ENCODE data around the gene TENT4A.

The TENT4A gene

GRCh38 chr5:6757414-6757969, 44.3 kb downstream of the TENT4A start:
- Histone ChIP-seq H3K4me1 (ENCODE audit: control insufficient read depth, insufficient read depth, low read length, poor library complexity, severe bottlenecking) (no peaks in the 10 kb centered on the region), H3K36me3 (ENCODE audit: control insufficient read depth, insufficient read depth, low read length) (peaks cover 44% of the 10 kb centered on the region), H3K27me3 (replicated peaks; ENCODE audit: control insufficient read depth, insufficient read depth, low read length, poor library complexity, severe bottlenecking) (no peaks in the 10 kb centered on the region), H3K9me3 (ENCODE audit: control insufficient read depth, low read length) (no peaks in the 10 kb centered on the region), H3K4me3 (ENCODE audit: insufficient read depth, low read depth, low read length, poor library complexity, severe bottlenecking) (no peak overlapping the region), H3K27ac (ENCODE audit: insufficient read depth, low read length, poor library complexity, severe bottlenecking) (no peak overlapping the region)
- DNase-seq: no peak

- Histone ChIP-seq H3K27me3 (replicated peaks; ENCODE audit: control insufficient read depth, insufficient read depth, low read length, poor library complexity, severe bottlenecking) (no peaks in the 10 kb centered on the region), H3K9me3 (ENCODE audit: control insufficient read depth, low read length) (no peaks in the 10 kb centered on the region), H3K27ac (ENCODE audit: insufficient read depth, low read length, poor library complexity, severe bottlenecking) (no peak overlapping the region), H3K36me3 (ENCODE audit: control insufficient read depth, insufficient read depth, low read length) (peaks cover 37% of the 10 kb centered on the region), H3K4me1 (ENCODE audit: control insufficient read depth, insufficient read depth, low read length, poor library complexity, severe bottlenecking) (no peaks in the 10 kb centered on the region), H3K4me3 (ENCODE audit: insufficient read depth, low read depth, low read length, poor library complexity, severe bottlenecking) (no peak overlapping the region)
- no peak for DNase-seq
Observed at GRCh38 chr5:6758236-6758635, 45.0 kb downstream of the TENT4A start.

GRCh38 chr5:6758706-6759105, 45.5 kb downstream of the TENT4A start:
- H3K36me3 ChIP-seq (ENCODE audit: control insufficient read depth, insufficient read depth, low read length): peaks cover 32% of the 10 kb centered on the region
- no peaks in the 10 kb centered on the region for H3K4me1 ChIP-seq (ENCODE audit: control insufficient read depth, insufficient read depth, low read length, poor library complexity, severe bottlenecking)
- H3K27me3 ChIP-seq (replicated peaks; ENCODE audit: control insufficient read depth, insufficient read depth, low read length, poor library complexity, severe bottlenecking): no peaks in the 10 kb centered on the region
- no peak for DNase-seq
- no peaks in the 10 kb centered on the region for H3K9me3 ChIP-seq (ENCODE audit: control insufficient read depth, low read length)
- H3K27ac ChIP-seq (ENCODE audit: insufficient read depth, low read length, poor library complexity, severe bottlenecking): no peak overlapping the region
- H3K4me3 ChIP-seq (ENCODE audit: insufficient read depth, low read depth, low read length, poor library complexity, severe bottlenecking): no peak overlapping the region

GRCh38 chr5:6759401-6759800, 46.2 kb downstream of the TENT4A start:
- DNase-seq: no peak
- H3K4me3 ChIP-seq (ENCODE audit: insufficient read depth, low read depth, low read length, poor library complexity, severe bottlenecking): no peak overlapping the region
- no peak overlapping the region for H3K27ac ChIP-seq (ENCODE audit: insufficient read depth, low read length, poor library complexity, severe bottlenecking)
- H3K4me1 ChIP-seq (ENCODE audit: control insufficient read depth, insufficient read depth, low read length, poor library complexity, severe bottlenecking): no peaks in the 10 kb centered on the region
- H3K27me3 ChIP-seq (replicated peaks; ENCODE audit: control insufficient read depth, insufficient read depth, low read length, poor library complexity, severe bottlenecking): no peaks in the 10 kb centered on the region
- no peaks in the 10 kb centered on the region for H3K9me3 ChIP-seq (ENCODE audit: control insufficient read depth, low read length)
- H3K36me3 ChIP-seq (ENCODE audit: control insufficient read depth, insufficient read depth, low read length): peaks cover 25% of the 10 kb centered on the region

GRCh38 chr5:6759983-6760382, 46.8 kb downstream of the TENT4A start:
- no peaks in the 10 kb centered on the region for H3K9me3 ChIP-seq (ENCODE audit: control insufficient read depth, low read length)
- peaks cover 19% of the 10 kb centered on the region for H3K36me3 ChIP-seq (ENCODE audit: control insufficient read depth, insufficient read depth, low read length)
- no peak overlapping the region for H3K4me3 ChIP-seq (ENCODE audit: insufficient read depth, low read depth, low read length, poor library complexity, severe bottlenecking)
- H3K27ac ChIP-seq (ENCODE audit: insufficient read depth, low read length, poor library complexity, severe bottlenecking): no peak overlapping the region
- no peaks in the 10 kb centered on the region for H3K27me3 ChIP-seq (replicated peaks; ENCODE audit: control insufficient read depth, insufficient read depth, low read length, poor library complexity, severe bottlenecking)
- no peak for DNase-seq
- H3K4me1 ChIP-seq (ENCODE audit: control insufficient read depth, insufficient read depth, low read length, poor library complexity, severe bottlenecking): no peaks in the 10 kb centered on the region

- no peak for DNase-seq
- H3K4me3 ChIP-seq (ENCODE audit: insufficient read depth, low read depth, low read length, poor library complexity, severe bottlenecking): no peak overlapping the region
Observed at GRCh38 chr5:6760686-6761085, 47.5 kb downstream of the TENT4A start.

GRCh38 chr5:6761333-6761732, 48.1 kb downstream of the TENT4A start:
- no peak for DNase-seq
- H3K27me3 ChIP-seq (replicated peaks; ENCODE audit: control insufficient read depth, insufficient read depth, low read length, poor library complexity, severe bottlenecking): no peaks in the 10 kb centered on the region
- H3K27ac ChIP-seq (ENCODE audit: insufficient read depth, low read length, poor library complexity, severe bottlenecking): no peak overlapping the region
- H3K36me3 ChIP-seq (ENCODE audit: control insufficient read depth, insufficient read depth, low read length): peaks cover 6% of the 10 kb centered on the region
- no peaks in the 10 kb centered on the region for H3K9me3 ChIP-seq (ENCODE audit: control insufficient read depth, low read length)
- no peaks in the 10 kb centered on the region for H3K4me1 ChIP-seq (ENCODE audit: control insufficient read depth, insufficient read depth, low read length, poor library complexity, severe bottlenecking)
- no peak overlapping the region for H3K4me3 ChIP-seq (ENCODE audit: insufficient read depth, low read depth, low read length, poor library complexity, severe bottlenecking)

More at GRCh38 chr5:6760686-6761085, 47.5 kb downstream of the TENT4A start:
- H3K36me3 ChIP-seq (ENCODE audit: control insufficient read depth, insufficient read depth, low read length): peaks cover 12% of the 10 kb centered on the region
- H3K27me3 ChIP-seq (replicated peaks; ENCODE audit: control insufficient read depth, insufficient read depth, low read length, poor library complexity, severe bottlenecking): no peaks in the 10 kb centered on the region
- H3K4me1 ChIP-seq (ENCODE audit: control insufficient read depth, insufficient read depth, low read length, poor library complexity, severe bottlenecking): no peaks in the 10 kb centered on the region
- H3K9me3 ChIP-seq (ENCODE audit: control insufficient read depth, low read length): no peaks in the 10 kb centered on the region
- no peak overlapping the region for H3K27ac ChIP-seq (ENCODE audit: insufficient read depth, low read length, poor library complexity, severe bottlenecking)

- H3K27ac ChIP-seq (ENCODE audit: insufficient read depth, low read length, poor library complexity, severe bottlenecking): no peak overlapping the region
- H3K36me3 ChIP-seq (ENCODE audit: control insufficient read depth, insufficient read depth, low read length): no peaks in the 10 kb centered on the region
- H3K9me3 ChIP-seq (ENCODE audit: control insufficient read depth, low read length): no peaks in the 10 kb centered on the region
- no peaks in the 10 kb centered on the region for H3K27me3 ChIP-seq (replicated peaks; ENCODE audit: control insufficient read depth, insufficient read depth, low read length, poor library complexity, severe bottlenecking)
- no peaks in the 10 kb centered on the region for H3K4me1 ChIP-seq (ENCODE audit: control insufficient read depth, insufficient read depth, low read length, poor library complexity, severe bottlenecking)
- no peak for DNase-seq
- H3K4me3 ChIP-seq (ENCODE audit: insufficient read depth, low read depth, low read length, poor library complexity, severe bottlenecking): no peak overlapping the region
Observed at GRCh38 chr5:6762116-6762515, 48.9 kb downstream of the TENT4A start.

GRCh38 chr5:6762697-6763096, 49.5 kb downstream of the TENT4A start:
- Histone ChIP-seq H3K27ac (ENCODE audit: insufficient read depth, low read length, poor library complexity, severe bottlenecking) (no peak overlapping the region), H3K36me3 (ENCODE audit: control insufficient read depth, insufficient read depth, low read length) (no peaks in the 10 kb centered on the region), H3K9me3 (ENCODE audit: control insufficient read depth, low read length) (no peaks in the 10 kb centered on the region), H3K4me1 (ENCODE audit: control insufficient read depth, insufficient read depth, low read length, poor library complexity, severe bottlenecking) (no peaks in the 10 kb centered on the region), H3K4me3 (ENCODE audit: insufficient read depth, low read depth, low read length, poor library complexity, severe bottlenecking) (no peak overlapping the region), H3K27me3 (replicated peaks; ENCODE audit: control insufficient read depth, insufficient read depth, low read length, poor library complexity, severe bottlenecking) (no peaks in the 10 kb centered on the region)
- no peak for DNase-seq

GRCh38 chr5:6763191-6763590, 50.0 kb downstream of the TENT4A start:
- Histone ChIP-seq H3K27ac (ENCODE audit: insufficient read depth, low read length, poor library complexity, severe bottlenecking) (no peak overlapping the region), H3K27me3 (replicated peaks; ENCODE audit: control insufficient read depth, insufficient read depth, low read length, poor library complexity, severe bottlenecking) (no peaks in the 10 kb centered on the region), H3K4me1 (ENCODE audit: control insufficient read depth, insufficient read depth, low read length, poor library complexity, severe bottlenecking) (no peaks in the 10 kb centered on the region), H3K36me3 (ENCODE audit: control insufficient read depth, insufficient read depth, low read length) (no peaks in the 10 kb centered on the region), H3K9me3 (ENCODE audit: control insufficient read depth, low read length) (no peaks in the 10 kb centered on the region), H3K4me3 (ENCODE audit: insufficient read depth, low read depth, low read length, poor library complexity, severe bottlenecking) (no peak overlapping the region)
- DNase-seq: no peak
